PC-9 (cell line): ENCODE measurements around the gene RTEL1.

Experiments
- EZH2 ChIP-seq: fragments of 200-600 bp; sonication (generic); IDR thresholded peaks from 2 replicates; pipeline ENCODE4 v1.8.0; 2017; ENCODE audit warnings: antibody characterized with exemption, low read depth
- TF ChIP-seq, protein P1 (sequence below): fragments of 200-600 bp; sonication (generic); conservative IDR thresholded peaks from 2 replicates; pipeline ENCODE4 v1.6.1; 2017; ENCODE audit warnings: mixed run types, antibody characterized with exemption, mild to moderate bottlenecking, moderate library complexity

DNA sequence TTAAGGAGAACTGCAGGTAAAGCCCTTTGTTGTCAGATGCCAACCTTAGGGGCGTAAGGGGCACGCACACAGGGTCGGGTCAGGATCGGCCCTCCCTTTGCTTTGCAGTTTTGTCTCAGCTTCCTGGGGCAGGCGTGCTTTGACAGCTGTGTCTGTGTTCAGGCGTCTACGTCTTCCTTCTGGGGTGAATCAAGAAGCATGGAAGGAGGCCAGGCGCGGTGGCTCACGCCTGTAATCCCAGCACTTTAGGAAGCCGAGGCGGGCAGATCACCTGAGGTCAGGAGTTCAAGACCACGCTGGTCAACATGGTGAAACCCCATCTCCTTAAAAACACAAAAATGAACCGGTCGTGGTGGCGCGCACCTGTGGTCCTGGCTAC is 51.0 kb downstream of the RTEL1 start:
- TF ChIP-seq, protein P1, sequence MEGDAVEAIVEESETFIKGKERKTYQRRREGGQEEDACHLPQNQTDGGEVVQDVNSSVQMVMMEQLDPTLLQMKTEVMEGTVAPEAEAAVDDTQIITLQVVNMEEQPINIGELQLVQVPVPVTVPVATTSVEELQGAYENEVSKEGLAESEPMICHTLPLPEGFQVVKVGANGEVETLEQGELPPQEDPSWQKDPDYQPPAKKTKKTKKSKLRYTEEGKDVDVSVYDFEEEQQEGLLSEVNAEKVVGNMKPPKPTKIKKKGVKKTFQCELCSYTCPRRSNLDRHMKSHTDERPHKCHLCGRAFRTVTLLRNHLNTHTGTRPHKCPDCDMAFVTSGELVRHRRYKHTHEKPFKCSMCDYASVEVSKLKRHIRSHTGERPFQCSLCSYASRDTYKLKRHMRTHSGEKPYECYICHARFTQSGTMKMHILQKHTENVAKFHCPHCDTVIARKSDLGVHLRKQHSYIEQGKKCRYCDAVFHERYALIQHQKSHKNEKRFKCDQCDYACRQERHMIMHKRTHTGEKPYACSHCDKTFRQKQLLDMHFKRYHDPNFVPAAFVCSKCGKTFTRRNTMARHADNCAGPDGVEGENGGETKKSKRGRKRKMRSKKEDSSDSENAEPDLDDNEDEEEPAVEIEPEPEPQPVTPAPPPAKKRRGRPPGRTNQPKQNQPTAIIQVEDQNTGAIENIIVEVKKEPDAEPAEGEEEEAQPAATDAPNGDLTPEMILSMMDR = no peak
- no peak for TF ChIP-seq EZH2
